GM12874 (cell line): ENCODE measurements around the gene BAZ1B.

Experiments
- TF ChIP-seq, protein P1 (sequence below): IDR thresholded peaks from 2 replicates; pipeline ENCODE4 v1.5.1; 2011; ENCODE audit warnings: low read depth, mild to moderate bottlenecking, control low read depth, low read length, moderate library complexity; ENCODE audit not compliant: insufficient read depth

The BAZ1B gene

DNA sequence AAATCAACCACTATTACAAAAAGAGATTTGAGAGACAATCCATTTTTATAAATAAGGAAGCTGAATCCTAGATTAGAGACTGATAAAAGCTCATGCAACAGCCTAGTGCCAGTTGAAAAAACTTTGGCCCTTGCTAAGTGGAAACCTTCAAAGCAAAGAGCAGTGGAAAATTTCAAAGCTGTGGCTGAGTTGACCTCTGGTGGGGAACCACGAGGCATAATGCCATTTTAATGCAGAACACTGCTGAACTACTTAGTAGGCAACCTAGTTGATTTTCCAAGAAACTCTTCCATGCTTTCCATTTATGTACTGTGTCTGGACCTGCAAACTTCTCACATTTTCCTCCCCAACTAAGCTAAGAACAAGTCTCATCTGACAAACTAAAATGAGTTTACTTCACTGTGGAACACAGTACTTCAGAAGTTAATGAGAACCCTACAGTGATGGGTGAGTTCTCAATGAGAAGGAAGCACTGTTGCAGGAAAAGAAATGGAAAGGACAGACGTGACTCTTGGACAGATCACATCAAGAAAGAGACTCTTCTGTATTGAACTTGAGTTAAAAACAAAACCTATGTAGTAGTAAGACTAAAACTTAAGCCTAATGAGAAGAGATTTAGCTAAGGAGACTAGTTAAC lies 69.0 kb downstream of the BAZ1B start:
- TF ChIP-seq, protein P1, sequence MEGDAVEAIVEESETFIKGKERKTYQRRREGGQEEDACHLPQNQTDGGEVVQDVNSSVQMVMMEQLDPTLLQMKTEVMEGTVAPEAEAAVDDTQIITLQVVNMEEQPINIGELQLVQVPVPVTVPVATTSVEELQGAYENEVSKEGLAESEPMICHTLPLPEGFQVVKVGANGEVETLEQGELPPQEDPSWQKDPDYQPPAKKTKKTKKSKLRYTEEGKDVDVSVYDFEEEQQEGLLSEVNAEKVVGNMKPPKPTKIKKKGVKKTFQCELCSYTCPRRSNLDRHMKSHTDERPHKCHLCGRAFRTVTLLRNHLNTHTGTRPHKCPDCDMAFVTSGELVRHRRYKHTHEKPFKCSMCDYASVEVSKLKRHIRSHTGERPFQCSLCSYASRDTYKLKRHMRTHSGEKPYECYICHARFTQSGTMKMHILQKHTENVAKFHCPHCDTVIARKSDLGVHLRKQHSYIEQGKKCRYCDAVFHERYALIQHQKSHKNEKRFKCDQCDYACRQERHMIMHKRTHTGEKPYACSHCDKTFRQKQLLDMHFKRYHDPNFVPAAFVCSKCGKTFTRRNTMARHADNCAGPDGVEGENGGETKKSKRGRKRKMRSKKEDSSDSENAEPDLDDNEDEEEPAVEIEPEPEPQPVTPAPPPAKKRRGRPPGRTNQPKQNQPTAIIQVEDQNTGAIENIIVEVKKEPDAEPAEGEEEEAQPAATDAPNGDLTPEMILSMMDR: no peak

DNA sequence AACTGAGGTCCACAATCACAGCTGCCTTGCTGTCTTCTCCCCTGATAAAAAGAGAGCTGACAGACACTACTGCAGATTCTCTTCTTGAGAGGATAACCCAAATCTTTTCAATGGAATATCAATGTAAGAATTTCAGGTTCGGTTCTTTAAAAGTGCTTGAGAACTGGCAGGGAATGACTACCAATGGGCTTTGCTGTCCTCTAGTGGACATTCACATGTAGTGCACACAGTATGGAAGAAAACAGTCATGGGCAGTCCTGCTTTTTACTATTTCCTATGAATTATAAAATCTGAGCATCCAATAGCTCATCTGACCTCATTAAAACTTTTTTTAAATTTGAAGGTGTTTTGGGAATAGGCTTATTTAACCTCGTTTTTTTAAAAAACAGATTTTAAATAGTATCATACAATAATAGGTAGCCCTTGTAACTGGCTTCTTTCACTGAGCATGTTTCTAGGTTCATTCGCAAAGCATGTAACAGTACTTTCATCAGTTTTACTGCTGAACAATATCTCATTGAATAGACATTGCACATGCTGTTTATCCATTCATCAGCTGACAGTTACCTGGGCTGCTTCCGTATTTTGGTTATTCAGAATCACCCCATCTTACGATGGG lies 70.2 kb downstream of the BAZ1B start:
- TF ChIP-seq, protein P1: peak; percentile 88

DNA sequence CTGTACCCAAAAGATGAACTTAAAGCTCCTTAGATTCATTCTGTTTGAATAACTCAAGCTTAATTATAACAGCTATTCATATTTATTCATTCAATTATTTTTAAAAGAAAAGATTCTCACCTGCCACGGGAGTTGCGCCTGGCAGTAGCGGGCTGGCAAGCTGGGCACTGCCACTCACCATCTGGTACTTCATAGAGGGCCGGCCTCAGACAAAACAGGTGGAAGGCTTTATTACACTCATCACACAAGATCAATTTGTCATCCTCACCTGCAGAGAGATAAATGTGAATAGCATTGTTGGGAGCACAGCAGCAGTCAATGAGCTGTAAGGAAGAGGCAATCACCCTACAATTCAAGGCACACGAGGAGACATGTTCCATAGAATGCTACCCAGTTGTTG lies 72.7 kb downstream of the BAZ1B start:
- TF ChIP-seq, protein P1: no peak

DNA sequence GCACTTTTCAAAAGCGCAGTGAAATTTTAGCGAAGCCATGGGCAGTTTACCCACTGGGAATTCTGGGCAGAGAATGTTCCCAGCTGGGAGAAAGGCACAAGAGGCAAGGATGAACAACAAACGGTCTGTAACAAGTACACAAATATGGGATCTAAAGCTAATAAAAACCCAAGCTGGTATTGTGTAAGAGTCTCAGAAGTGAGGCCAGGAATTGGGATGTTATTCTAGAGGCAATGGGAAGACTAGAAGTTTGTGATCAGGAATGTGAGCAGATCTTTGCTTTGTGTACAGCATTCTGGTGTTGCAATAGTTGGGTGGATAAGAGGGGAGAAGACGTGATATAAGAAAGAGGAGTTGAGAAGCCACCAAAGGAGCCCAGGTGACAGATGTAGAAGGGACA lies 73.5 kb downstream of the BAZ1B start:
- TF ChIP-seq, protein P1: no peak

DNA sequence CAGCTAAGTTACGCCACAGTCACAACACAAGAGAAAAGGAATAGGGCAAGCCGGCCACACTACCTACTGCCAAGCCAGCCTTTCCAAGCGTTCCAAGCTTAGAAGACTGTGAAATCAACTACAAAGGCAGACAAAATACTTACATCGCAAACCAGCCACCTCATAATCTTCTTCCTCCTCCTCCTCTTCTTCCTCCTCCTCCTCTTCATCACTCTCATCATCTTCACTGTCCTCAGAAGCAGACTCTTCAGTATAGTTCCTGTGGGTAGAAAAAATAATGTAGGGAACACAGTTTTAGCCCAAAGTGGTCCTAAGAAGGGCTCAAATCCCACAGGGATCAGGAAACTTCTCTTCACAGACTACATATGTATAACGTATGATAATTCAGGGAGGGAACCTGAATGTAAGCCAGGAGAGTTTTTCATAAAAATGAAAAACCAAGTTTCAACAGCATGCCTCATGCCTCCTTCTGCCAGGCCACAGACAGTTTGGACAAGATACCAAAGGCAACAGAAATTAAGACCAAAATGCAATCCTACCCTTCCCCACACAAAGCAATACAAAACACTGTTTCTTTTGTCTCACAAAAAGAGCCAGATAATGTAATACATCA lies 74.9 kb downstream of the BAZ1B start:
- TF ChIP-seq, protein P1: no peak

DNA sequence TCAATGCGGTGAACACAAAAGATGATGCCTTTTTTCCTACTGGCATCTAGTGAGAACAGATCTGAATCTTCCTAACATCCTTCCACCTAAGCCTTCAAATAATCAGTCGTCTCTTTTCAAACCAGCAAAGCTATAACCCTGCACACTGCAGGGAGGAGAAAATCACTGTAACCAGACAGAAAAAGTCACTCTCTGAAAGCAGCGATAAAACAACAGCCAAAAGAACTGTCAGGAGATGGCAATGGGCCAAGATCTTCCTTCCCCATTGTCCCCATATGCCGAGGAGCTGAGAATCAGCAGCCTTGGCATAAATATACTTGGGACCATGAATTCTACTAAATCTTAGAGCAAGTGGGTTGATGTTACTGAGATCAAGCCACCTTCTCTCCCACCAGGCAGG lies 75.4 kb downstream of the BAZ1B start:
- TF ChIP-seq, protein P1: no peak

DNA sequence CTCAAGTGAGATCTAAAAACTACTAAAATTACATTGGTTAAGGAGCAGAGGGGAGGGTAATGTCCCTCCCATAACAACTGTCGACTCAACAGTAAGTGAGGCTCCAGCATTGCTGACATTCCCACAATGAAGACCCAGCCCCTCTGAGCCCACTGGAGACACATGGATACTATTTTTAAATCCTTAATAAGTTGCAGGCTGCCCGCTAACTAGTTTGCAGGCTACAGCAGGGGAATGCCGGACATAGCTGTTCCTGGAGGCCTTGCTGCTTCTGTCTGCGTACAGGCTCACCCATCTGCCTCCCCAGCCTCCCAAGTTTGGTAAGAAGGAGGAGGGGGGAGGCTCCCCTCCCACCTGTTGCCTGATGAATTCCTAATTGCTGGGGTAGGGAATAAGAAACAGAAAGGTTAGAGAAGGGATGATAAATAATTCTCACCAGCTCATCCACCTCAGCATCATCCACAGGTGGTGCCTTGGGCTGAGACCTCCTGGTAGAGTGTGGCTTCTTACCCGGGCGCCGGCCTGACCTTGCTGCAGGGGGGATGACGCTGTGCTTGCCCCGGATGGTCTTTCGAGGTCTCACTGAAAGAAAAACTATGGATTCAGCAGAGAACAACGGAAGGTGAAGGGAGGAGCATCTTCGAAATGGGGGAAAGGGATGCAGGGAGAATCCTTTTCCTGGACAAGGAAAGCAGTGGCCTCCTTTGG lies 78.4 kb downstream of the BAZ1B start:
- TF ChIP-seq, protein P1: no peak
